ENCODE results near the gene FOXP2.
"Not testable (repeated sequence)": the region's sequence is repeated elsewhere in the genome, so short reads cannot be mapped to it uniquely, and the experiment has no call there.

Gene FOXP2

DNA sequence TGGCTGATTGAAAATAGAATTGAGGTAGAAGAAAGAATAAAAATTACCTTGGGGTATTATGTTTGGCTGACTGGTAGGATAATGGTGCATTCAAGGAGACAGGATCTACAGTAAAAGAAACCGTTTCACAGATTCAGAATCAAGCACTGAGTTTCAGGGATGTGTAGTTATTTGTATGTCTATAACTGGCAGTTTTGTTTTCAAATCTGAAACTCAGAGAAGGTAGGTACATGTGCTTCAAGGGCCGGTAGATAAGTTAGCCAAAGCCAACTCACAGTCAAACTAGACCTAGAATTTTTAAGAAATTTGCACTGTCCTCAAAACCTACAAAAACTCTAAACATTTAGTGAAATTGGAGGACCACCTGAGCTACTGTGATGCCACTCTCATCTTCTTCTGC, 191.5 kb downstream of the FOXP2 start:
- no peak for DNase-seq

DNA sequence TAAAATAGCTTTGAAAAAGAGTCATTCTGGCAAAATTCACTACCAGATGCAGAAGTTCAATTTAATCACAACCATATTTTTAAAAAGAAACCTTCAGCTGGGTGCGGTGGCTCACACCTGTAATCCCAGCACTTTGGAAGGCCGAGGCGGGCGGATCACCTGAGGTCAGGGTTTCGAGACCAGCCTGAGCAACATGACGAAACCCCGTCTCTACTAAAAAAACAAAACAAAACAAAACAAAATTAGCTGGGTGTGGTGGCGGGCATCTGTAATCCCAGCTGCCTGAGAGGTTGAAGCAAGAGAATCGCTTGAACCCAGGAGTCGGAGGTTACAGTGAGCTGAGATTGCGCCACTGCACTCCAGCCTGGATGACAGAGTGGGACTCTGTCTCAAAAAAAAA, 194.2 kb downstream of the FOXP2 start:
- not testable (repeated sequence) for DNase-seq

DNA sequence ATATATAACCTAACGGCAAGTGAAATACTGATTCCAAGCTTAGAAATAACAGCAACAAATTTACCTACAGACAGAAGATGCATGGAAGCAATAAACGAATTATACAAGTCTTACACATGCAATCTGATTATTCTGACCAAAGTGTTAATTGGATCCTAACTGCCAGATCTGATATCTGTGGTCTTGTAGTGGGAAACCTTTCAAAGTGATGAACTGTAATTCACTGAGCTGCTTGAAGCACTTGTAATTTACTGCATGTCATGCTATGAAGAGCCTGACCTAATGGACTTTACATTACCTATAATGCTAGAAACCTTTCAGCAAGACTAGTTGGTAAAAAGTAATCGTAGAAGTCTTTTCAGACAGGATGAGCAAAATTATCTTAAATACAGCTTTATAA, 205.6 kb downstream of the FOXP2 start:
- no peak for DNase-seq

DNA sequence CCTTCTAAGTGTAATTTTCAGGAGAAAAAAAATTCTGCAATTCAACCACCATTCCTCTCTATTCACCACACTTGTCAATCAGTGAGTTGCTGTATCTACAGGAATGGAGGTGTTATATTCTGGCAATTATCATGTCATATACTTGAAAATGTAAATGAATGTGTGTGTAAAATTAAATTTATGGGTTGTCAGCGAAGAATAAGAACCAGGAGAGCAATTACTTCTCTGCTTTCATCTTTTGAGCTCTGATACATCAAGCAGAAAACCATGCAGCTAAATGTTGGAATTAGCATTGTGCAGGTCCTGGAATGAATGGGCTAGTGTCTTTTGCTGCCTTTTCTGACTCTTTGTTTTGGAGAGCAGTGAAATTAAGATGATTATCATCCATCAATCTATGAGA, 207.6 kb downstream of the FOXP2 start:
- no peak for DNase-seq

DNA sequence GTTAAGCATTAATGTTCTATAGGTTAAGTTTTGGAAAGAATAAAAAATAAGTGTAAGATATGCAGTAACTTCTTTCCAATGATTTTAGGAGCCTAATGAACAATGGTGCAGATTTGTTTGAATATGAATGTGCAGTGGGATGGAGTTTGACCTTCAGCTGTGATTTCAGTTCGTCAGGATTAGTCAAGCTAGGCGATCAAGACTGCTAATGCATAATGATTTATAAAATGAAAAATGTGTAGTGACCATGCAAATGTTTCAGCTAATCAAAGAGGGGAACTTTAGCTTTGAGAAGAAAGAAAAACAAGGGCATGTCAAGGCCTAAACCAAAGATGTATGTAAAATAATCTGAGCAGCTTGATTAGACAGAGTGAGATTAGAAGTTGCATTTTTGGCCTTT, 208.5 kb downstream of the FOXP2 start:
- DNase-seq, result no peak

DNA sequence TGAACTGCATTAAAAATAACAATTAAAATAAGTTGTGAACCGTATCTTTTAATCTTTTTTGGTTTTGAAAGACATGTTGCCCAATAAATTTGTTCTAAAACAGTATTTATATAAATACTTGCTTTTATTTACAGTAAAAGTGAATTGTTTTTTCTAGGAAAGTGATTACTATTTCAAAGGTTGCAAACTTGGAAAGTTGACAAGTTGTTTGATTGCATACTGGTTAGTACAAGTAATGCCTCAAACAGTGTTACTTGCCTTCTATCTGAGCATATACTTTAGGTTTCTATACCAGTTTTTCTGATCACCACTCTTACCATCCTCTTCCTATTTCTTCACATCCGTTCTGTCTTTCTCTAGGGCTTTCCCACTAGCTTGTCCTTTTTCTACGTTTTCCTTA, 212.6 kb downstream of the FOXP2 start:
- DNase-seq, result no peak

DNA sequence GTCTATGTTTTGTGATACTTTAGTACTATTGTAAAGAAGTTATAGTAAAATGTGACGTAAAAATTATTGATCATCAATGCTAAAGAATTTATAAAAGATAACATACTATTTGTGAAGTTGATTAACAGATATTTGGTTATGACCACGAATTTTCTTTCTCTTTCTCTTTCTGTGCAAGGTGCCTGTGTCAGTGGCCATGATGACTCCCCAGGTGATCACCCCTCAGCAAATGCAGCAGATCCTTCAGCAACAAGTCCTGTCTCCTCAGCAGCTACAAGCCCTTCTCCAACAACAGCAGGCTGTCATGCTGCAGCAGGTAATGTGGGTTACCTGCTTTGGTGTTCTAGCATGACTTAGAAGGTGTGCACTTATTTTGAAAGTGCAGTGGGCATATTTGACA, 213.7 kb downstream of the FOXP2 start:
- no peak for DNase-seq

DNA sequence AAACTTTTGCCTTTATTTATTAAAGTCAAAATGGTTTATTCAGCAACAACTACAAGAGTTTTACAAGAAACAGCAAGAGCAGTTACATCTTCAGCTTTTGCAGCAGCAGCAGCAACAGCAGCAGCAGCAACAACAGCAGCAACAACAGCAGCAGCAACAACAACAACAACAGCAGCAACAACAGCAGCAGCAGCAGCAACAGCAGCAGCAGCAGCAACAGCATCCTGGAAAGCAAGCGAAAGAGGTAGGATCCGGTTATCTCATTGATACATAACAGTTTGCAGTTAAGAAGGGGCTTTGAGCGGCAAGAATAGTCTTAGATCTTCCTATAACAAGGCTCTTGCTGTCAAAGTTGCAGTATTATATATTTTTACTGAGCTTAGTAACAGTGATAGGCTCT, 215.1 kb downstream of the FOXP2 start:
- no peak for DNase-seq

DNA sequence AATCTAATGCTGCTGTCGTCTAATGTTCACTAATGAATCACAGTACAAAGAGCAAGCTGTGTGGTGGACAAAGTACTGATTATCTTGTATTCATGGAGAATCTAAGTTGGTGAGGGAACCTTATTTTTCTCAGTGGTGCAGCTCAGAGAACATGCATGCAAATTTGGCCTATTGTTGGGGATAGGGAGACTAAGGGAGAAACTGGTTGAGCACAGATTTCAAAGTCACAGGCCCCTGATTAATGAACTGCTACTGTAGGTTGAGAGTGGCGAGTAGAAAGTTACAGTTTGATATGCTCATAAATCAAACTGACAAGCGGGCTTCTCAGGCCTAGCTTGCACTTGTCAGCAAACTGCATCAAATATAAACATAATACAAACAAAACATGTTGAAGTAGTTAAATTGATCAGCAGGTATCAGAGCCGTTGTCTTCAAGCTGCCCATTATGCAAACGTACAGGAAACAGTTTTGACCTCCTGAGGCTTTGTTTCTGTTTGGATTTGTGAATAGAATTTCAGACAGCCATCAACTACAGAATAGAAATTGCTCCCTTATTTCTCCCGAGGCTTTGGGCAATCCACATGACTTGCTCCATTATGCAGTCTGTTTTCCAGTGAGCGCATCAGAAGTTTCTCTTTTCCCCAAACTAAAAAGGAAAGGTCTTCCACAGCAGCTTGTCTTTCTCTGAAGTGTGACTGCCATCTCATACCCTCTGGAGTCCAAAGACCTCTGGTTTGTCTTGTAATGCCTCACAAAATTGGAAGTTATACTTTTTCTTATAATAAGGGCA, 215.8 kb downstream of the FOXP2 start:
- no peak for DNase-seq

DNA sequence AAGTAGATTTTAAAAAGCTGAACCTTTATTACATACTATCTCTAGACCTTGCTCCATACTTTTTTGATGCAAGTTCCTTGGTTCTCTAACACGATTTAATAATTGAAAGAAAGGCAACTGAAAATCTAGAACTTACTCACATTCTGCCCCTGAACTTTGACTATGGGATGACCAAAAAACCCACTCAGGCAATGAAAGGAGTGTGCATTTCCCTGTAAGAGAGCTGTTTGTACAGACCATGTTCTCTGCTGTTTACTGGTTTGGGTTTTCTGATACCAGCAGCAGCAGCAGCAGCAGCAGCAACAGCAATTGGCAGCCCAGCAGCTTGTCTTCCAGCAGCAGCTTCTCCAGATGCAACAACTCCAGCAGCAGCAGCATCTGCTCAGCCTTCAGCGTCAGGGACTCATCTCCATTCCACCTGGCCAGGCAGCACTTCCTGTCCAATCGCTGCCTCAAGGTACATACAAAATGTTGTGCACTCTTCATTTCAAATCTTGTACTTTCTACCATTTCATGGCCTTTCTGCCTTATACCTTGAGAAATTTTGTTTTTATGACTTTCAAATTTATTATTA, 216.7 kb downstream of the FOXP2 start:
- DNase-seq, result no peak

DNA sequence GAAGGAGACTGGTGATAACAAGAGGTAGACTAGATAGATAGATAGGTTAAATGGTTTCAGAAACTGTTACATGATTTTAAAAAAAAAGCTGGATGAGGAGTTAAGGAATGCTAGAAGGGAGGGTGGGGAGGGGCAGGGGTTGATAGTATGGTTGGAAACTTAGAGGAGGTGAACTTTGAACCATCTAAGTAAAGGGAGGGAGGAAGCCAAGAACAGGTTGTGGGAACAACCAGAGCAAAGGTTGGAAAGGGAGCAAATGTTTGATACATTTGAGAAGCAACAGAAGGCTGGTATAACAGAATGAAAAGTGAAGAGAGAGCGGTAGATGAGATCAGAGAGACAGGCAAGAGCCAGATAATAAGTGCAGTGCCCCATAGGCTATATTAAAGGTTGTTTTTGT, 224.8 kb downstream of the FOXP2 start:
- DNase-seq, result no peak

DNA sequence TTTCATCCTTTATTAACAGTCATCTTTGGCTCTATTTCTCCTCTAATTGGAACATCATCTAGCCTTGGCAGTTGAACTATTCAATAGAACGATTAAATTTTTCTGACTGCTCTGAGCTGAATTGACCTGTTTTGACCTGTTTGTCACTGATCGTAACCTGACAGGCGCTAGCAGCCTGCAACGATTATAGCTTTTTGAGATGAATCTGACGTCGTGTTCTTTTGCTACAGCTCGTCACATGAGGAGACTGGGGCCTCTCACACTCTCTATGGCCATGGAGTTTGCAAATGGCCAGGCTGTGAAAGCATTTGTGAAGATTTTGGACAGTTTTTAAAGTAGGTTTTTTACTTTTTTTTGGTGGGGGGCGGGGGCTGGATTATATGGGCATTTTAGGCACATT, 229.8 kb downstream of the FOXP2 start:
- no peak for DNase-seq

DNA sequence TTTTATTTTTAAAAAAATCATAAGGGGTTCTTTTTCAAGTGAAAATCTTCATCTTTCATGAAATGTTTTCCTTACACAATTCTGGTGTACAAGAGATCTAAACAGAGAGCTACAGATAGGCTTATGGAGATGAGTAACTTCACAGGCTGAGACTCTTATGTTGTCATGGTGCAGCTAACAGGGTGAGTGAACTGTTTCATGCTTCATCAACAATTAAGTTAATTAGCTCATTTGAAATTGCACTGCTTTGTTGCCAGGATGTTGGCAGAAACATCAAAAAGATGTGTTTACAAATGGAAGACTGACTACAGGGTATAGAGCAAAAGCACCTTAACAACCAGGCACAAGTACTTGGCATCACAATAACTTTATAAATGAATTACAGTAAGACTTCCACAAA, 230.8 kb downstream of the FOXP2 start:
- DNase-seq, result no peak

DNA sequence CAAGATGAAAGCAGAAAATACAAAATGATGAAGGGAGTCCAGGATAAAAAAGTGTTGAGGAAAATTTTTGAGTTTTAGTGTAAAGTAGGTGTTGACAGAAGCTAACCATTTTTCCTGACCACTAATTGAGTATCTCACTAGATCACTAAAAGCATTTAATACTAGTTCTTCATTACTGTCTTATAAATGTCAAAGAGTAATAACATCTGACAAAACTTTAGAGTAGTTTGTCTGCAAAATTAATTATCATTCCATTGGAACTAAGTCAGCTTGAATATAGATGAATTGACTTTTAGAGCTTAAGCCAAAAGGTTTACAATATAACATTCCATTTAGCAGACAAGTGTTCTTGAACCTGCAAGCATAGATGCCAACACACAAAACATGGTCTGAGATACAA, 232.9 kb downstream of the FOXP2 start:
- DNase-seq, result no peak

DNA sequence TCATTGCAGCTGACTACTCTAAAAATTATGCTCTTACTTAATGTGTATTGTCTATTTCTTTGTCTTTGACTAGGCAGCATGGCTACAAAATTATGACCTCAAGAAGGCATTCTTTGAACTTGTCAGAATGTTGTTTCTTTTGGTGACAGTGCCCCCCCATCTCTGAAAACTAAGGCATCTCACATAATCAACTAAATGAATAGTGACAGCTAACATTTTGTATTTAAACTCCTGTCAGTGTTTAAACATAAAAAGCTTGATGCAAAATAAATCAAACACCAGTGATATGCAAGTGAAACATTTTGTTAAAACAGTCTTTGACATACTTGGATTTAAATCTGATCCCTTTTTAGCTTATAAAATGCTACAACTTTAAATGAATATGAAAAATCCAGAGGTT, 233.5 kb downstream of the FOXP2 start:
- no peak for DNase-seq

DNA sequence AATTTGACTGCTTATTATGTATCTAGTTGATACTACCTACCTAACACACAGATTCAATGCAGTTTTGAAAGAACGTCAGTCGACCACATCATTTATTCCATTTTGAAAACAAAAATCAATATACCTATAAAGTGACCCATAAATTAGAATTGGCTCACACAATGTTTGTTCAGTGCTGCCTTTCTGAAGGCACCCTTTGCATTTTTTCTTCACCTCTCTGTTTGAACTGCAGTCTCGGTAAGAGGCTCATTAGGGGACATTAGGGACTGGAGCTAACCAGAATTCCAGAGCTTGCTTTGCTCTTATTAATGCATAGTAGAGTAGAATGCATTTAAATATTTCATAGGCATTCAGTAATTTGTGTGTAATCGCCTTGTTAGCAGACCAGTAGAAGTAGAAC, 234.1 kb downstream of the FOXP2 start:
- DNase-seq, result no peak

DNA sequence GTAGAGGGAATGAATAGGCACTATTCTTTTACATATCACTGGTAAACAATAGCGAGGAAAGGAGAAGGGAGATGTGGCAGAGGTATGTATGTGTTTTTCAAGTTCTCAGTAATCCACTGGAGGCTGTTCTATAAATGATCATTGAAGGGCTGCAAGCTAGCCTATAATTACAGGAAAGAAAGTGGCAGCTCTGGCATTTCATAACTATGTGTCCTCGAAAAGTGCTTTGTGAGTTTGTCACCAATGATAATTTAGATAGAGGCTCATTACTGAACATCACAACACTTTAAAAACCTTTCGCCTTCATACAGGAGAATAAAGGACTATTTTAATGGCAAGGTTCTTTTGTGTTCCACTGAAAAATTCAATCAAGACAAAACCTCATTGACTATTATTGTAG, 235.1 kb downstream of the FOXP2 start:
- no peak for DNase-seq

DNA sequence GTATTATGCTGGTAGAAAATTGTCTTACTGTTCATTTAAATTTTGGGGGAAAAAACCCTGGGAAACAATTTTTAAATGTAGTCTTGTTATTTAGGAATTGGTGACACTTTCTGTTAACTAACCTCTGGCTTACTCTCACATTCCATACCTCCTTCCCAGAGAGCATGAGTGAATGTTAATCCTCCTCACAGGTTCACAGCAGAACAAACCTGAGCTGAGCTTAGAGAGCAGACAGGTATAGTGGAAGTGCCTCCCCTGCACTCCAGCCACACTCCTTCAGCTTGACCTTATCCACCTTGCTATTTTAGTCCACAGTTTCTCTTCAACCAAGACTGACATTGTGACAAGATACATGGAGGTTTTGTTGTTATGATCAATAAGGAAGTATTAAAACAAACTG, 235.9 kb downstream of the FOXP2 start:
- DNase-seq, result no peak

DNA sequence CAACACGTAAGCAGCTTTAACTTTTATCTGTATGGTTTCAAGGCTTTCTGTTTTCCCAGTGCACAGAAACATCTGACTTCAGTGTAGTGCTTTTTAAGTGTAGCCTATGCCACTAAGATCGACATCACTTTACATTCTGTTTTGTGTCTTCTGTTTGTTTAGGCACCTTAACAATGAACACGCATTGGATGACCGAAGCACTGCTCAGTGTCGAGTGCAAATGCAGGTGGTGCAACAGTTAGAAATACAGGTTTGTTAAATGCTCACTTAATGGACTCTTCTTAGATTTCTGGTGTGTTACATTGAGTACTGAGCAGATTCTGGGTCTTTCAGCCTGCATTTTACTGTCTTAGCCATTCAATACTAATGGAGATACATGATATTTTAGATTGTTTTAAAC, 237.4 kb downstream of the FOXP2 start:
- DNase-seq, result no peak

DNA sequence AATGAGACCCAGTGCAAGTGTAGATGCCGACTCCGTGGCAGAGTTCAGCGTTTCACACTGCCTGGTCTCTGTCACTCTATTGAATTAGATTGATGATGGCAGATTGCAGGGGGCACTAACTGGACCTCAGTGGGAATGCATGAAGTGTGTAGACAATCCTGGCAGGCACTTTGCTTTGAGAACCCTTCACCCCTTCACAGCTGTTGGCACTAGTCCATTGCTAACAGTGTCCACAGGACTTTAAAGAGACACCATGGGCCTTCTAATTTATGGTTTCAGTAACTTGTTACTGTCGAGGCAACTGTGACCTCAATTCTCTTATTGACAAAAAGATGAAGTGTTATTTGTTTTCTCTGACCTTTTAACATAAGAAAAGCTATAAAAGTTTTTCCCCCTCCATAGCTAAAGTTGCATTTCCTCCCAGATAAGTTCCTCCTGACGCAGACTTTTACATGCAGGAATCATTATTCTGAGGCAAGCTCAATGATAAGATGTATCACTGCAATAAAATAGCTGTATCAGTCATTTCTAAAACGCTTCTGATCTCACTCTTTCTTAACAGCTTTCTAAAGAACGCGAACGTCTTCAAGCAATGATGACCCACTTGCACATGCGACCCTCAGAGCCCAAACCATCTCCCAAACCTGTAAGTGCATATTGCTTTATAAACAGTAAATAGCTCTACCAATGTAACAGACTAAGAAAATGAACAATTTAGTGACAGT, 238.9 kb downstream of the FOXP2 start:
- DNase-seq, result no peak

DNA sequence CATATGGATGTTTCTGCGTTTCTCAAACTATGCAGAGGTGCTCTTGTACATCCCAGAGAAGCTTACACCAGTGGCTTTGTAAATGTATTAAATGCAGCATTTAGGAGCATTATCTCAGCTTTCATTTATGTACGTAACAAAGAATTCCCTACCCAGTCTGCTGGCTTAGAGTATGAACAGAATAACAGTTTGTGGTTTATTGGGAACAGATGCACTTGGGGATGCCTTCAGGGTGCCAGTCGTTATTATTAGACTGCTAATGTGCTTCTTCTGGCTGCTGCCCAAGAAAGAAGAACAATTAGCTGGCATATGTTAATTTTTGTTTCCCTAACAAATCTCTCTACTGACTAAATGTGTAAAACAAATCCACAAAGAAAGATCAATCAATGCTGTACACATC, 241.9 kb downstream of the FOXP2 start:
- no peak for DNase-seq

DNA sequence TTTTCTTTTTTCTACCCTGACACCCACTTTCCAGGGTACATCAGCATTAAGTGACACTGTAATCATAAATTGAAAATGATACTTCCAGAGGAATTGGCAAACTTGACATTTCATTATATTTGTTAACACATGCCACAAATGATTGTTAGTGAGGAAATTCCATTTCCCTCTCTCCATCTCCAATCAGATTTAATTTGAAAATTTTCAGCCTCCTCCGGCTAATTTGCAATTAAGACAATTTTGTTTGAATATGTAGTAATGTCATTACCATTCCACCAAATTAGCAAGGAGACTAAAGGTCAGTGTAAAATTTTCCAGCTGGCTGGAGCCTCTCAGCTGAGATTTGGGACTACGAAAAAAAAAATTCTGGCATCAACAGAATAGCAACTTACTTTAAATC, 242.7 kb downstream of the FOXP2 start:
- no peak for DNase-seq

DNA sequence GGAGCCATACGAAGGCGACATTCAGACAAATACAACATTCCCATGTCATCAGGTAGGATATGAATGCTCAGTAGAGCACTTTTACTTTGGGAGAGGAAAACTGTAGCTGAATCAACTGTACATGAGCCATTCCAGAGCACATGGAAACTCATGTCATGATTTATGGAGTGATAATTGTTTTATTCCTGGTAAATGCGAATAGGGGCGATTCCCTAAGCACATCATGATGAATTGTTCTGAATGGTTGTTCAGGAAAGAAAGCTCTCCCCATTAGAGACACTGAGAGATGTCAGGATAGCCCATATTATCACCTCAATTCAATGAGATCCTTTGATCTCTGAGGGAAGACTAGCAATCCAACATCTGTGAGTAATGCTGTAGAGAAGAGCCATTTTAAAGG, 243.6 kb downstream of the FOXP2 start:
- DNase-seq, result no peak

DNA sequence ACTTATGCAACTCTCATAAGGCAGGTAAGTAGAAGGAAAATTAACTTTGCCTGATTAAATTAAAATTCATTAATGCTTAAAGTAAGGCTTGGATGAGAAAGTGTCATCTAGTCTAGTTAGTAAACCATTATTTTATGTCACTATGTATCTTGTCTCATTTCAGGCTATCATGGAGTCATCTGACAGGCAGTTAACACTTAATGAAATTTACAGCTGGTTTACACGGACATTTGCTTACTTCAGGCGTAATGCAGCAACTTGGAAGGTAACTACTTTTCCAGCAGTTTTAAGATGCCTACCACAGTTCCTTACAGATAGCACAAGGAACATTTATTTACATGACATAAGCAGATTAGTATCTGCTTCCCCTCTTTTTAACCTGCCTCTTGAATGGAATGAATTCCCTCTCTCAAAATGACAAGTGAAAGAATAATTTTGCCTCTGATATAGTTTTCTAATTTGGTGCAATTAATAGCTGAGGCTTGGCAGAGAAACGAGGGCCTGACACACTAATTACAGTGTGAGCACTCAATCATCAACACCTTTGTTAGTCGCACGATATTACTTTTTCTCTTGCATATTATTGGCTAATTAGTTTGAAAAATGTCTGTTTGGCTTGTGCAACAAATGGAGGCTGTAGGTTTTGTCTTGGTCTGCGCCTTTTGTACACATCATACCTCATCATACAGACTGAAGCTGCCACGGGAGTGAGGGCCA, 245.0 kb downstream of the FOXP2 start:
- no peak for DNase-seq
